ENCODE results near the gene PSME3IP1. TPM values are rescaled to one million over a fixed set of nuclear protein-coding genes. Genes with fewer than 3 reads are reported as not detected.

The PSME3IP1 gene
- polyA plus RNA-seq, 4 donors = 81.7 to 137 (median 121) TPM

- no peak for DNase-seq (ENCODE audit: low read depth in 4 of 4, low spot score in 2 of 4)
These were observed 81.1 kb downstream of the PSME3IP1 start for GRCh38 chr16:57104706-57105105.

GRCh38 chr16:57102888-57103851 is 82.7 kb downstream of the PSME3IP1 start:
- no peak for DNase-seq (ENCODE audit: low read depth in 4 of 4, low spot score in 2 of 4)

Other genes starting within 250 kb of the PSME3IP1 start
- 10 to 100 TPM in 3 of 4 donors, 1 to 10 TPM in 1; 10.0 to 15.3 (median 11.4) TPM for gene CETP, start 224.1 kb downstream of the PSME3IP1 start, polyA plus RNA-seq (ENCODE audit: insufficient read length in 4 of 4)
- 1 to 10 TPM; 2.2 to 4.8 (median 3.4) TPM for gene NLRC5, start 196.5 kb downstream of the PSME3IP1 start, polyA plus RNA-seq (ENCODE audit: insufficient read length in 4 of 4)
- gene CPNE2, start 93.5 kb downstream of the PSME3IP1 start, polyA plus RNA-seq (ENCODE audit: insufficient read length in 4 of 4) = 10 to 100 TPM; 32.4 to 40.9 (median 38.8) TPM
- 10 to 100 TPM; 39.7 to 47.8 (median 43.6) TPM for gene RSPRY1, start 290 bp upstream of the PSME3IP1 start, polyA plus RNA-seq (ENCODE audit: insufficient read length in 4 of 4)
- gene ARL2BP, start 59.2 kb upstream of the PSME3IP1 start, polyA plus RNA-seq (ENCODE audit: insufficient read length in 4 of 4) = 10 to 100 TPM; 70.0 to 82.8 (median 77.5) TPM
- gene PLLP, start 98.6 kb upstream of the PSME3IP1 start, polyA plus RNA-seq (ENCODE audit: insufficient read length in 4 of 4) = 10 to 100 TPM; 18.6 to 33.5 (median 21.6) TPM
- under 1 TPM; 0.04 to 0.19 (median 0.13) TPM for gene CCL22, start 172.7 kb upstream of the PSME3IP1 start, polyA plus RNA-seq (ENCODE audit: insufficient read length in 4 of 4)
- 10 to 100 TPM; 24.6 to 48.4 (median 31.7) TPM for gene CX3CL1, start 186.5 kb upstream of the PSME3IP1 start, polyA plus RNA-seq (ENCODE audit: insufficient read length in 4 of 4)
- under 1 TPM in 1 of 4 donors, not detected in 3; 0.25 TPM for gene CCL17, start 218.7 kb upstream of the PSME3IP1 start, polyA plus RNA-seq (ENCODE audit: insufficient read length in 4 of 4)

Data from left renal cortex interstitium (tissue), 4 donors.